Measurements from ENCODE around the gene TNFRSF14. TPM values are rescaled to one million over a fixed set of nuclear protein-coding genes. Genes with fewer than 3 reads are reported as not detected.
A peak's percentile ranks its signal among the peaks of the same experiment; 100 is the strongest.

TNFRSF14 gene
- total and polyA plus RNA-seq, 2 donors (not counting 1 experiment from before 2014, with no cell fraction given) = 239 to 427 TPM

DNA sequence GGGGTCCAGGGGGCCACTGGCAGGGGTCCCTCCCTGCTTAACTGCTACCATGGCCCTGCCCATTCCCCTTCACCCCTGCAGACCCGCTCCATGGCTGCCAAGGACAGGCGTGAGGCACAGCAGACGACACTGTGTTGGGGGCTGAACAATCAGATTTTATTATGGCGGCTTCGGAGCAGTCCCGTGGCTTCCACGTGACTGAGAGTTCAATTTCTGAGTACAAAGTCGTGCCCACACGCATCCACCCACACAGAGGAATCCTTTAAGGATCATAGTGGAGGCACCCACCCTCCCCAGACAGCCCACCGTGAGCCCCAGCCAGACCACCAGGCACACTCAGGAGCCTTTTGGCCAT, 27.6 kb upstream of the TNFRSF14 start:
- H3K27ac Mint-ChIP-seq = peak overlapping the region; percentile 74
- CTCF ChIA-PET = interaction anchor here (0.8 to 2.9 kb wide), 3 partner anchors 17 to 28 kb away, joined by 3 to 16 read pairs (median 5); partner anchors contain the start of gene TNFRSF14
- Histone ChIP-seq H3K9me3 (ENCODE audit: control extremely low read depth in 1 of 3, control insufficient read depth in 2 of 3, insufficient read depth in 1 of 3, low read length in 2 of 3) (peaks cover 0 to 11% (median 0%) of the 10 kb centered on the region in 3 donors), H3K9ac (ENCODE audit: low read length) (peak overlapping the region; percentile 58), H3K79me2 (ENCODE audit: control insufficient read depth, insufficient read depth, low read length) (peaks cover 30% of the 10 kb centered on the region), H3K4me2 (replicated peaks; ENCODE audit: low read depth, low read length, poor library complexity, severe bottlenecking) (peak overlapping the region; percentile 96), H4K20me1 (ENCODE audit: control insufficient read depth, insufficient read depth, low read length, poor library complexity, severe bottlenecking) (peaks cover 42% of the 10 kb centered on the region), H3K4me1 (ENCODE audit: control insufficient read depth in 2 of 2, insufficient read depth in 2 of 2, low read length in 2 of 2) (peaks cover 46 to 55% of the 10 kb centered on the region in 2 donors), H3K27me3 (replicated peaks in 1 of 4; ENCODE audit: control extremely low read depth in 1 of 4, control insufficient read depth in 3 of 4, insufficient read depth in 4 of 4, low read length in 3 of 4) (peaks cover 0 to 46% (median 21%) of the 10 kb centered on the region in 4 experiments), H3K36me3 (replicated peaks in 1 of 2; ENCODE audit: control extremely low read depth in 1 of 2, control insufficient read depth in 1 of 2, extremely low read depth in 1 of 2, insufficient read depth in 2 of 2, low read length in 1 of 2) (no peaks in the 10 kb centered on the region), H2AFZ (ENCODE audit: insufficient read depth, low read depth, low read length, poor library complexity, severe bottlenecking) (peak overlapping the region; percentile 74), H3K4me3 (ENCODE audit: control extremely low read depth in 1 of 5, extremely low read depth in 1 of 5, insufficient read depth in 1 of 5, low read depth in 2 of 5, low read length in 4 of 5) (peak overlapping the region in 2 of 5 experiments; percentile 48 to 61), H3K27ac (ENCODE audit: low read length in 2 of 2) (no peak overlapping the region)
- no peak for ATAC-seq (ENCODE audit: low read depth)
- POLR2A ChIA-PET = interaction anchor here (0.7 to 1.9 kb wide), 5 partner anchors 18 to 333 kb away, joined by 3 to 16 read pairs (median 5); partner anchors contain the start of gene PRXL2B
- TF ChIP-seq EZH2 (IDR thresholded peaks at IDR 0.05; ENCODE audit: borderline replicate concordance, insufficient read depth, low read depth, low read length, poor library complexity, severe bottlenecking) = no peak
- TF ChIP-seq, protein P1, sequence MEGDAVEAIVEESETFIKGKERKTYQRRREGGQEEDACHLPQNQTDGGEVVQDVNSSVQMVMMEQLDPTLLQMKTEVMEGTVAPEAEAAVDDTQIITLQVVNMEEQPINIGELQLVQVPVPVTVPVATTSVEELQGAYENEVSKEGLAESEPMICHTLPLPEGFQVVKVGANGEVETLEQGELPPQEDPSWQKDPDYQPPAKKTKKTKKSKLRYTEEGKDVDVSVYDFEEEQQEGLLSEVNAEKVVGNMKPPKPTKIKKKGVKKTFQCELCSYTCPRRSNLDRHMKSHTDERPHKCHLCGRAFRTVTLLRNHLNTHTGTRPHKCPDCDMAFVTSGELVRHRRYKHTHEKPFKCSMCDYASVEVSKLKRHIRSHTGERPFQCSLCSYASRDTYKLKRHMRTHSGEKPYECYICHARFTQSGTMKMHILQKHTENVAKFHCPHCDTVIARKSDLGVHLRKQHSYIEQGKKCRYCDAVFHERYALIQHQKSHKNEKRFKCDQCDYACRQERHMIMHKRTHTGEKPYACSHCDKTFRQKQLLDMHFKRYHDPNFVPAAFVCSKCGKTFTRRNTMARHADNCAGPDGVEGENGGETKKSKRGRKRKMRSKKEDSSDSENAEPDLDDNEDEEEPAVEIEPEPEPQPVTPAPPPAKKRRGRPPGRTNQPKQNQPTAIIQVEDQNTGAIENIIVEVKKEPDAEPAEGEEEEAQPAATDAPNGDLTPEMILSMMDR (IDR thresholded peaks at IDR 0.05) = no peak
- 71% methylated on average over 10 of the region's 10 CpGs for WGBS (ENCODE audit: insufficient coverage)
- peaks cover 37% of the 10 kb centered on the region for H3K4me1 Mint-ChIP-seq
- peak overlapping the region; percentile 87 for H3K4me3 Mint-ChIP-seq
- H3K9me3 Mint-ChIP-seq (ENCODE audit: insufficient read depth) = no peaks in the 10 kb centered on the region
- no peak for DNase-seq
- intact Hi-C loops (cut with micrococcal nuclease) = loop anchor here (5.0 kb wide), 1 partner anchor 611 kb away; the partner anchor contains the start of genes CALML6 and TMEM52
- peaks cover 2% of the 10 kb centered on the region for H3K27me3 Mint-ChIP-seq

Data from B cell (primary cell).